Epidermal melanocyte (primary cell): Measurements from ENCODE around the gene LARGE1.

Experiments used
- DNase-seq: peaks from one replicate; pipeline ENCODE4 v3.0.0; 2011; ENCODE audit warnings: low spot score; ENCODE audit not compliant: insufficient read length

The LARGE1 gene

DNA sequence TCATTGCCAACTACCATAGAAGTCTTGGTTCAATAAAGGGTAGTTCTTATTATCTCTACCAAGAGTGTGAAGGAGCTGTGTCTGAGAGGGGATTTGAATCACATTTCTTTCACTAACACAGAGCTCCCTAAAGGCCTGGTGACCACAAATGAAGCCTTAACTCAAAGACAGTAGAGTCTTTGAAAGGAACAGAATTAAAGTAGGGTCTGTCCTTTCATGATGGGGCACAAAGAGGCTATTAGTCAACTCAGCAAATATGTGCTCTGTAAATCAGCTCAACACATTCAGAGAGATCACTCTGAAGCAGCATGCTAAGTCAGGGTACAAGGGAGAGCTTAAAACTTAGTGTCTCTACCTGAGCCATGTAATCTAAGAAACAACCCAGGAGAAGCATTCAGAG lies 649.7 kb downstream of the LARGE1 start:
- peak; percentile 43 for DNase-seq

DNA sequence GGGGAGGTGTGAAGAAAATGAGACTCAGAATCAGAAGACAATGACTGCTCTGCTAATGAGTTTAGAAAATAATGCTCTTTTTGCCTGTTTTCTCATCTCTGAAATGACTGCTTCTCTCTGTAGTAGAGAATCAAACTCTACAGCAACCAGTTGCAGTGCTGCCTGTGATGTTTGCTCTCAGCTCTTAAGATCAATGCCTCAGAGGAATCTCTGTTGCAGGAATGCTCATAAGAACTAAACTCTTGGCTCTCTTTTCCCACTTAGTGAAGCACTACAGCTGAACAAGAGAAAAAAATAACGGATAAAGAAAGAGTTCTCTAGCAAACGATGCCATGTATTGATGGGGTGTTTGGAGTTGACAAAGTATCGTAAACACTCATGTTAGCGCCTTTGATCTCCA lies 658.6 kb downstream of the LARGE1 start:
- no peak for DNase-seq

DNA sequence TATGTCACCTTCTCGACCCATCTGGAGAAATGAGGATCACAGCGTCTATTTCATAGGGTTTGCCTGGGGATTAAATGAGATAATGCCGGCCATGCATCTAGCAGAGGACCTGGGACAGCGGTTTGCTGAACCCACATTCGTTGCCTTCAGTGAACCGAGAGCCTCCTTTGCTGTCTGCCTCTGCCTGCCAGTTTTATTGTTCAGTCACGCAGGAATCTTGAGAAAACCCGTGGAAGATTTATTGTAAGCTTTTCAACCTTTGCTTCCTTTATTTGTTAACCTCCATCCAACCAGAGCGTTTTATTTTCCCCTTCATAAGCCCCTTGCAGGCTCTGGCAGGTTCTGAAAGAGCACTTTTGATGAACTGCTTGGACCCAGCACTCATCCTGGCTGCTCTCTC lies 659.8 kb downstream of the LARGE1 start:
- no peak for DNase-seq

DNA sequence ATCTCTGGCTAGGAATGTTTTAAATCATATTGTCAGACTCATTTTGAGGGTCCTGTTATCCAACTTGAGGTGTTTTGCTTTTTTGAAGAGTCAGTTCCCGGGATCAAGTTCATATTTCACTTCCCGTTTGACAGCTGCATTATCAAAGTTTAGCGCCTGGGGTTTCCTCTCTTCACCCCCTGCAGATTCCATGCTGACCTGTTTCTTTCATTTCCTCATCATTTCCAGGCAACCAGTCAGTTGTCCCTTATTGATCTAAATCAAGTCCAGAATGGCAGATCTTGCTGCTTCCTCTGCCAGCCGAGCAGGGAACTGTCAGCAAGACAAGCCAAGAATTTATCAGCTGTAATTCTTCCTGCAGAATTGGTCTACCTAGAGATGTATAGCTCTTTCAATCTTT lies 664.5 kb downstream of the LARGE1 start:
- DNase-seq: no peak

DNA sequence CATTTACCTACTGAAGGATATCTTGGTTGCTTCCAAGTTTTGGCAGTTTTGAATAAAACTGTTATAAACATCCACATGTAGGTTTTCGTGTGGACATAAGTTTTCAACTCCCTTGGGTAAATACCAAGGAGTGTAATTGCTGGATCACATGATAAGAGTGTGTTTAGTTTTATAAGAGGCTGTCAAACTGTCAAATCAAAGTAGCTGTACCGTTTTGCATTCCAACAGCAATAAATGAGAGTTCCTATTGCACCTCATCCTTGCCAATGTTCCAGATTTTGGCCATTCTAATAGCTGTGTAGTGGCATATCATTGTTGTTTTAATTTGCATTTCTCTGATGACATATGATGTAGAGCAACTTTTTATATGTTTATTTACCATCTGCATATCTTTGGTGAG lies 671.3 kb downstream of the LARGE1 start:
- DNase-seq: no peak

DNA sequence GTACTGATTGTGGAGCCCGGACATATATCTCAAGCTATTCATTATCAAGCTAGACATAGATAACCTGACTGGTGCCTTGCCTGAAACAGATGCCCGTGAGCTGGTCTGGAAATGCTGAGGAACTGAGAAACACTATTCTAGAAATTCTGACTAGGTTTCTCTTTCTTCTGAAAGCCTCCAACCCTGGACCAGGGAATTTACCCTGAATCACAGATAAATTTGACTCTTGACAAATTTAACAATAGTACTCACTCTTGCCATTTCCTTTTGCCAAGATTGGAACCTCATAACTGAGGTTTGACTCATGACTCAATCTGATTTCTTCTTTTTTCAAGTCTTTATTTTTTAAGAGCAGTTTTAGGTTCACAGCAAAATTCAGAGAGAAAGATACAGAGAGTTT lies 672.5 kb downstream of the LARGE1 start:
- DNase-seq: no peak

DNA sequence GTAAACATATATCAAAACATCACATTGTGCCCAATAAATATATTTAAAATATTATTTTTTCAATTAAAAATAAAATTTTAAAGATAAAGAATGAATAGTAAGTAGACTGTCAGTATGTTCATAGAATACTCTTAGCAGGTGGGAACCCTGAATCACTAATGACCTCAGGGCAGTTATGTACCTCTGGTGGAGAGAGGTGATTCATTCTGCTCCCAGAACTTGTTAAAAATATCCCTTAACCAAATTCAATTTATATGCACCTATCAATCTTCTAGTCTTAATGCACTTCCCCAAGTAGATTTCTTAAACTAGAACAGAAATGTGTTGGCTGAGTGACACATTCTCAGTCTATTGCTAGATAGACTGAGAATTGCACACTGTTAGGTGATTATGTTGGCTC lies 678.2 kb downstream of the LARGE1 start:
- DNase-seq: no peak

DNA sequence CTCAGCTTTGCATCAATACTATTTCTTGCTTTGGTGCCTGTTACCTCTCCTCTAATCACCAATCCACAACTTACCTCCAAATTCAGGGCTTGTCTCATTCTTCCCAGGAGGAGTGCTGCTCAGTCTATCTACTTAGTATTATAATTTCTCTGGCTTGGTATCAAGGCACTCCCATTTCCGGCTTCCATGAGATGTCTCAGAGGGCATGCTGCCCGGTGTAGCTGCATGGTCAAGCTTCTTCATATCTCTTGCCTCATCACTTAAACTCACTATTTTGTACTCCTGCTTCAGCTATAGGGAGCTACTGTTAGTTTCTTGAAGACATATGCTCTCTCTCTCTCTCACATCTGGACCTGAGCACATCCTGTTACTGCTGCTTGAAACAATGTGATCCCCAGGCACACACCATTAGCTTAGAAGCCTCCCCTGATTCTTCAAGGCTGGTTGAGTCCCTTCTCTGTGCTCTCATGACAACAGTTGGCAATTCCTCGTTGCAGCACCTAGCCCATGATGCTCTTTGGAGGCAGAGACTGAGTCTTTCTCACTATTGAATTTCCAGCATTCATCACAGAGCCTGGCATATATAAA lies 679.3 kb downstream of the LARGE1 start:
- no peak for DNase-seq

DNA sequence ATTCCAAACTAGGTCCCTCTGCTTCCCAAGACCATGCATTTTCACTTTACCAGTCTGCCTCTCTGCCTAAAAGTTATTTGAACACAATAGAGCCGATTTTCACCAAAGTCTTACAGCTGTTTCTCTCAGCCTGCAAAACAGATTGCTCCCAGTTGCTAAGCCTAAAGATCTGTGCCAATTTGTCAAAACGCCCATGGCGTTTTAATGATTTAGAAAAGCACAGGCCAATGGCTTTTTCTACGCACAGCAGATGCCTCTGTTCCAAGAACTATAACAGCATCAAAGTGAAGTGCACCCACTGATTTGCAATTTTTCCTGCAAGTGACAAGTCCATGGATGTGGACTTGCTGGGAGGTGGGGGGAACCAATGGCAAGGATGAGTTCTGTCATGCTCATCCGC lies 688.2 kb downstream of the LARGE1 start:
- no peak for DNase-seq

DNA sequence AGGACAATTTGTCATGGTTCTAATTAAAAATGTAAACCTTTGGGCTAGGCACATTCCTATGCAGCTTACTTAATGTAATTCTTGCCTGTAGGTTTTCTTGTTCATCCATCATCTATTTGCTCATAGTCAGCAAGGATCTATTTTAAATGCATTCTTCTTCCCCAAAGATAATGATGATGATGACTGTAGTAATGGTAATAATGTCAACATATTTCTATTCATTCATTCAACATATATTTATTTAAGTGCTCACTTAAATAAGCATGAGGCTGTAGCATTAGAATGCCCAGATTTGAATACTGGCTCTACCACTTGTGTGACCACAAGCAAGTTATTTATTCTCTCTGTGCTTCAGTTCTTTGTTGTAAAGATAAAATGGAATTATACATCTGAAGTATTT lies 692.5 kb downstream of the LARGE1 start:
- DNase-seq: no peak

DNA sequence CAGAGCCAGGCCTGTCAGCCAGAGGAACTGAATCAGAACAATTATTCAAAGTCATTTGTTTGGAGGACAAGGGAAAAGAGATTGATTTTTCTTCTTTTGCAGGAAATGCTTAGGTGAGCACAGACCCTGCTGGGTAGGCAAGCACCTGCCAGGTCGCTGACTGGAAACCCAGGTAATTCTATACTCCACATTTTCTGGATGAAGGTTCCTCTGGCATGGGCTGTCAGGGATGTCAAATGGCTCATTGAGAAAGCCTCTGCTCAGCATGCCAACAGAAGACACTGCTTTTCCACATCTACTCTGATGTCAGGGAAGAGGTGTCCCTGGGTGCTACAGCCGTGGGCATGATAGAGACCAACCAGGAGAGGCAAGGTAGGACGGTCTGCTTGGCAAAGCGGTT lies 695.4 kb downstream of the LARGE1 start:
- no peak for DNase-seq
